Caco-2 (cell line): ENCODE data around the gene EPS8L1. TPM values are rescaled to one million over a fixed set of nuclear protein-coding genes. Genes with fewer than 3 reads are reported as not detected.

Source experiments
- BruUV-seq: library from RNA; stranded (reverse); fragments of 400-500 nt; replicated peaks from 2 replicates; lab custom pipeline; 2021; lab: Mats Ljungman, UMichigan
- CTCF ChIA-PET: fragments of 300-600 bp; sonication (Branson Sonifier 250); formaldehyde crosslinking; loops from one replicate; lab custom pipeline; 2022; ENCODE audit warnings: antibody characterized with exemption; lab: Charles Lee
- POLR2A ChIA-PET: fragments of 300-600 bp; sonication (Branson Sonifier 250); formaldehyde crosslinking; loops from one replicate; lab custom pipeline; 2022; ENCODE audit warnings: antibody characterized with exemption; lab: Charles Lee
- DNase-seq, 2 experiments: peaks; one replicate each; pipeline versions ENCODE4 v3.0.0 to v3.0.0-alpha.2; 2020 to 2022
- H3K27me3 ChIP-seq: replicated peaks from 2 replicates; pipeline ENCODE4 v1.6.0; 2011; ENCODE audit warnings: low read length; ENCODE audit not compliant: control insufficient read depth, insufficient read depth
- H3K36me3 ChIP-seq: 2 replicates; pipeline ENCODE4 v1.5.1; 2011; ENCODE audit warnings: low read length; ENCODE audit not compliant: control insufficient read depth, insufficient read depth
- H3K4me1 ChIP-seq: fragments of 250-450 bp; sonication (Bioruptor Pico); 2 replicates; pipeline ENCODE4 v1.5.1; 2020; ENCODE audit warnings: mild to moderate bottlenecking
- H3K4me3 ChIP-seq: 2 replicates; pipeline ENCODE4 v1.5.1; 2011; ENCODE audit warnings: low read depth, mild to moderate bottlenecking, control low read depth, low read length
- H3K9me3 ChIP-seq: fragments of 250-450 bp; sonication (Bioruptor Pico); 2 replicates; pipeline ENCODE4 v1.5.1; 2020; ENCODE audit warnings: mild to moderate bottlenecking, moderate library complexity
- H3K27ac Mint-ChIP-seq: one replicate; pipeline ENCODE4 v1.8.0; 2022; ENCODE audit warnings: mixed read lengths; ENCODE audit not compliant: unreplicated experiment
- H3K27me3 Mint-ChIP-seq: one replicate; pipeline ENCODE4 v1.8.0; 2022; ENCODE audit warnings: mixed read lengths; ENCODE audit not compliant: insufficient read depth, unreplicated experiment
- H3K36me3 Mint-ChIP-seq: one replicate; pipeline ENCODE4 v1.8.0; 2022; ENCODE audit warnings: mild to moderate bottlenecking, mixed read lengths; ENCODE audit not compliant: insufficient read depth, unreplicated experiment
- H3K4me1 Mint-ChIP-seq: one replicate; pipeline ENCODE4 v1.8.0; 2022; ENCODE audit warnings: low read depth, mixed read lengths; ENCODE audit not compliant: unreplicated experiment
- H3K4me3 Mint-ChIP-seq: one replicate; pipeline ENCODE4 v1.8.0; 2022; ENCODE audit warnings: mild to moderate bottlenecking, moderate library complexity, mixed read lengths; ENCODE audit not compliant: unreplicated experiment
- H3K9me3 Mint-ChIP-seq: one replicate; pipeline ENCODE4 v1.8.0; 2022; ENCODE audit warnings: mixed read lengths; ENCODE audit not compliant: unreplicated experiment
- CTCF ChIP-seq, 2 experiments: fragments of 200-600 bp in 1 of 2; IDR thresholded peaks; 1 replicate in 1 of 2; 2 replicates in 1 of 2; pipeline versions ENCODE4 v1.5.1 to v1.8.0; 2011 to 2022; ENCODE audit warnings: antibody characterized with exemption in 1 of 2, control low read depth in 1 of 2, inconsistent platforms in 1 of 2, low read depth in 1 of 2, low read length in 1 of 2, mild to moderate bottlenecking in 1 of 2, moderate library complexity in 1 of 2; ENCODE audit not compliant: insufficient read depth in 1 of 2, severe bottlenecking in 1 of 2, unreplicated experiment in 1 of 2
- intact Hi-C: fragments of 100-400 bp; cut with micrococcal nuclease; formaldehyde crosslinking; loops from one replicate; pipeline ENCODE4 v1.10.0; 2022; ENCODE audit not compliant: unreplicated experiment
- total RNA-seq: library from RNA; stranded (reverse); gene quantifications from 2 replicates; pipeline ENCODE4 v1.2.3, GENCODE V29; 2022

Gene EPS8L1
- total RNA-seq, 1 experiment from 2014 or later: 135 TPM

DNA sequence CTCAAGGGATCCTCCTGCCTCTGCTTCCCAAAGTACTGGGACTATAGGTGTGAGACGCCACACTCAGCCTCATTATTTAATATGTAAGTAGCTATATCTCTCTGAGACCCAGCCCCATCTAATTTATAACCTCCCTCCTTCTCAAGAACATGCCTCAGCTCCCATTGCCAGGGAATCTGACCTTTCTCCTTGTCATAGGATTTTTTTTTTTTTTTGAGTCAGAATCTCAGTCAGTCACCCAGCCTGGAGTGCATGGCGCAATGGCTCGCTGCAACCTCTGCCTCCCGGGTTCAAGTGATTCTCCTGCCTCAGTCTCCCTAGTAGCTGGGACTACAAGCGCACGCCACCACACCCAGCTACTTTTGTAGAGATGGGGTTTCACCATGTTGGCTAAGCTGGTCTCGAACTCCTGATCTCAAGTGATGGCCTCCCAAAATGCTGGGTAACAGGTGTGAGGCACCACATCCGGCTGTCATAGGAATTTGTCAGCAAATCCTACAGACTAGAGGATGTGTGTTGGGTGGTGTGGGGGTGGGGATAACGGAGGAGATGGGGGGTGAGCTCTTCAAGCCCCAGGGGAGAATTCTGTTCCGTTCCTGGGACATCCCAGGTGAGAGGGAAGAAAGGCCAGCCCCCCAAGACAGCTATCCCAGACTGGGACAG is 5.1 kb upstream of the EPS8L1 start:
- intact Hi-C loops: no loop called here
- Histone ChIP-seq H3K9me3 (no peaks in the 10 kb centered on the region), H3K27me3 (no peaks in the 10 kb centered on the region), H3K36me3 (no peaks in the 10 kb centered on the region), H3K4me1 (peaks cover 27% of the 10 kb centered on the region), H3K4me3 (no peak overlapping the region)
- ChIA-PET POLR2A (no interaction called here), CTCF (no interaction called here)
- Mint-ChIP-seq H3K36me3 (peaks cover 15% of the 10 kb centered on the region), H3K9me3 (no peaks in the 10 kb centered on the region), H3K4me1 (peaks cover 23% of the 10 kb centered on the region), H3K27me3 (no peaks in the 10 kb centered on the region), H3K4me3 (no peak overlapping the region), H3K27ac (no peak overlapping the region)
- DNase-seq: no peak
- no peak for TF ChIP-seq CTCF (IDR thresholded peaks at IDR 0.05; ENCODE audit: insufficient read depth in 1 of 2, low read depth in 1 of 2, low read length in 1 of 2, severe bottlenecking in 1 of 2, unreplicated experiment in 1 of 2)
- no TSS peak for BruUV-seq

DNA sequence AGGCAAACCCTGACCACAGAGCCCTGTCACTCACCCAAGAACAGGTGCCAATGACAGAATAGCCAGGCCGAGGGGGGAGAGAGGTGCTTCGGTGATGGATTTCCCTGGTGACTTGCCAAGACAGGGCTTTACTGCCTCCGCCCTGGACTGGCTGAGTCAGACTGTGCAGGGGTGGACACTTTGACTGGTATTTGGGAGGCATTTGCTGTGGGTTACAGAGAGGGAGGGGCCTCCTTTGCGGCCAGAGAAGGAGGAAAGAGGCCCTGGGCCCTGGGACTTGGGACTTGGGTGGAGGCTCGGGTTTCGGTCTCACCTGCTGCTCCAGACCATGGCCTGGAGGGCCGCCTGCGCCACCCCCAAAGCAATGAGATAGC is 4.6 kb upstream of the EPS8L1 start:
- H3K36me3 Mint-ChIP-seq: peaks cover 20% of the 10 kb centered on the region
- ChIA-PET POLR2A (no interaction called here), CTCF (no interaction called here)
- H3K4me3 ChIP-seq: no peak overlapping the region
- intact Hi-C loops: no loop called here
- no peak overlapping the region for H3K4me3 Mint-ChIP-seq
- H3K27ac Mint-ChIP-seq: peak overlapping the region; percentile 17
- no peaks in the 10 kb centered on the region for H3K9me3 Mint-ChIP-seq
- no TSS peak for BruUV-seq
- H3K27me3 ChIP-seq: no peaks in the 10 kb centered on the region
- H3K4me1 Mint-ChIP-seq: peaks cover 25% of the 10 kb centered on the region
- H3K9me3 ChIP-seq: no peaks in the 10 kb centered on the region
- H3K4me1 ChIP-seq: peaks cover 29% of the 10 kb centered on the region
- no peaks in the 10 kb centered on the region for H3K27me3 Mint-ChIP-seq
- peak in 1 of 2 experiments; percentile 60 for DNase-seq
- TF ChIP-seq CTCF (IDR thresholded peaks at IDR 0.05; ENCODE audit: insufficient read depth in 1 of 2, low read depth in 1 of 2, low read length in 1 of 2, severe bottlenecking in 1 of 2, unreplicated experiment in 1 of 2): no peak
- no peaks in the 10 kb centered on the region for H3K36me3 ChIP-seq

DNA sequence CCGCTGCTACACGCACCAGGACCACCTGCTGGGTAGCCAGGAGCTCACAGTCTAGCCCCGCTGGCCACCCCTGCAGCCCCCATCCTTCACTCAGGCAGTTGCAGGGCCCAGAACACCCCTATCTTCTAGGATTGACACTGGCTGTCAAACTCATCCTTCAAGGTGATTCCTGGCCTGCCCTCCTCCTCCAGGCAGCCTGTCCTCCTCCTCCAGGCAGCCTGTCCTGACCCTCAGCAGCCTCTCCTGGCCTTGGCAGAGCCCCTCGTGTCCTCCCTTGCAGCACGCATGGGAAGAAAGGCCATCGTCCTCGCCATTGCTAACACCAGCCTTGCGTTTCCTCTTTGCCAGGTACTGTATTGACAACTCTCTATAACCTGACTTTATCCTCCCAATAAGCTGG is 3.8 kb upstream of the EPS8L1 start:
- CTCF ChIA-PET: no interaction called here
- peaks cover 31% of the 10 kb centered on the region for H3K4me1 Mint-ChIP-seq
- Histone ChIP-seq H3K4me1 (peaks cover 36% of the 10 kb centered on the region), H3K4me3 (no peak overlapping the region), H3K36me3 (no peaks in the 10 kb centered on the region), H3K27me3 (no peaks in the 10 kb centered on the region), H3K9me3 (no peaks in the 10 kb centered on the region)
- BruUV-seq: no TSS peak
- DNase-seq: no peak
- intact Hi-C loops: no loop called here
- no peaks in the 10 kb centered on the region for H3K9me3 Mint-ChIP-seq
- peaks cover 25% of the 10 kb centered on the region for H3K36me3 Mint-ChIP-seq
- H3K27me3 Mint-ChIP-seq: no peaks in the 10 kb centered on the region
- POLR2A ChIA-PET: no interaction called here
- H3K27ac Mint-ChIP-seq: peak overlapping the region; percentile 17
- no peak for TF ChIP-seq CTCF (IDR thresholded peaks at IDR 0.05; ENCODE audit: insufficient read depth in 1 of 2, low read depth in 1 of 2, low read length in 1 of 2, severe bottlenecking in 1 of 2, unreplicated experiment in 1 of 2)
- no peak overlapping the region for H3K4me3 Mint-ChIP-seq
